NCI-H2196 treated with DMSO at 0.1 percent for 48 hours (cell line): ENCODE measurements around the gene GP1BA.

Experiments used
- DNase-seq: peaks from one replicate; lab custom pipeline; 2025; ENCODE audit not compliant: unreplicated experiment; lab: John Stamatoyannopoulos, UW

The GP1BA gene

GRCh38 chr17:4937553-4937952 lies 5.5 kb downstream of the GP1BA start:
- no peak for DNase-seq

GRCh38 chr17:4938069-4938491 lies 6.0 kb downstream of the GP1BA start:
- no peak for DNase-seq

- DNase-seq: no peak
These were observed 6.8 kb downstream of the GP1BA start for GRCh38 chr17:4938688-4939545.

GRCh38 chr17:4939546-4939795 lies 7.4 kb downstream of the GP1BA start:
- DNase-seq: no peak

- peak; percentile 84 for DNase-seq
These were observed 7.9 kb downstream of the GP1BA start, which contains the start of the genes RNF167 and SLC25A11 for GRCh38 chr17:4939796-4940554. Gene RNF167 (plus strand): TSS chr17:4940268. CDS start chr17:4940910, 642 bp downstream. Gene SLC25A11 (minus strand): TSS chr17:4940046. CDS start chr17:4939910, 136 bp downstream.

GRCh38 chr17:4940555-4941318 lies 8.7 kb downstream of the GP1BA start:
- no peak for DNase-seq

- DNase-seq: no peak
These were observed 9.2 kb downstream of the GP1BA start for GRCh38 chr17:4941319-4941610.

GRCh38 chr17:4942760-4943508 lies 10.9 kb downstream of the GP1BA start:
- DNase-seq: no peak

GRCh38 chr17:4944163-4944553 lies 12.1 kb downstream of the GP1BA start:
- DNase-seq: no peak

GRCh38 chr17:4944554-4945175 lies 12.6 kb downstream of the GP1BA start:
- DNase-seq: no peak

- DNase-seq: no peak
These were observed 13.3 kb downstream of the GP1BA start for GRCh38 chr17:4945176-4945943.

GRCh38 chr17:4945944-4946280 lies 13.8 kb downstream of the GP1BA start:
- no peak for DNase-seq

- DNase-seq: no peak
These were observed 14.4 kb downstream of the GP1BA start for GRCh38 chr17:4946312-4946976.

- no peak for DNase-seq
These were observed 14.9 kb downstream of the GP1BA start for GRCh38 chr17:4947010-4947410.

- DNase-seq: no peak
These were observed 15.5 kb downstream of the GP1BA start for GRCh38 chr17:4947411-4948165.

- peak; percentile 42 for DNase-seq
These were observed 16.3 kb downstream of the GP1BA start, which contains the start of gene PFN1 for GRCh38 chr17:4948166-4948930. Gene PFN1 (minus strand): TSS chr17:4948530. CDS start chr17:4948394, 136 bp downstream.

GRCh38 chr17:4948931-4949320 lies 16.8 kb downstream of the GP1BA start:
- peak; percentile 51 for DNase-seq
